ENCODE data around the gene HRH4.

Gene HRH4, protein sequence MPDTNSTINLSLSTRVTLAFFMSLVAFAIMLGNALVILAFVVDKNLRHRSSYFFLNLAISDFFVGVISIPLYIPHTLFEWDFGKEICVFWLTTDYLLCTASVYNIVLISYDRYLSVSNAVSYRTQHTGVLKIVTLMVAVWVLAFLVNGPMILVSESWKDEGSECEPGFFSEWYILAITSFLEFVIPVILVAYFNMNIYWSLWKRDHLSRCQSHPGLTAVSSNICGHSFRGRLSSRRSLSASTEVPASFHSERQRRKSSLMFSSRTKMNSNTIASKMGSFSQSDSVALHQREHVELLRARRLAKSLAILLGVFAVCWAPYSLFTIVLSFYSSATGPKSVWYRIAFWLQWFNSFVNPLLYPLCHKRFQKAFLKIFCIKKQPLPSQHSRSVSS

DNA sequence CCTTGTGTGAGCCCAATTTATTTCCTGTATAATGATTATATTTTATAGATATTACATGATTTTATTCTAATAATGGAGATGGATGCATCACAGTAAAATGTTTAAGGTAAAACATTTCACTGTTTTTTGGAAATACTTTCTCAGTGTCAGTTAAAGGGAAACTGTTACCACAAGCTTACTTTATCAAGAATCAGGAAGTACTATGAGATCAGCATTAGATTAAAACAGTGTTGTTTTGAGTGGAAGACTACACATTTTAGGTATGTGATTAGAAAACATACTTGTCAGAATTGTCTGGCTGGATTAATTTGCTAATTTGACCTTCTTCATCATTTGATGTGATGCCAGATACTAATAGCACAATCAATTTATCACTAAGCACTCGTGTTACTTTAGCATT, at the start of gene HRH4:
Gene HRH4, plus strand, starts transcription at position 250 of the 400 bp plus-strand sequence. Its CDS starts 92 bp downstream, at position 342.
- DNase-seq (ENCODE audit: low read depth) = no peak

DNA sequence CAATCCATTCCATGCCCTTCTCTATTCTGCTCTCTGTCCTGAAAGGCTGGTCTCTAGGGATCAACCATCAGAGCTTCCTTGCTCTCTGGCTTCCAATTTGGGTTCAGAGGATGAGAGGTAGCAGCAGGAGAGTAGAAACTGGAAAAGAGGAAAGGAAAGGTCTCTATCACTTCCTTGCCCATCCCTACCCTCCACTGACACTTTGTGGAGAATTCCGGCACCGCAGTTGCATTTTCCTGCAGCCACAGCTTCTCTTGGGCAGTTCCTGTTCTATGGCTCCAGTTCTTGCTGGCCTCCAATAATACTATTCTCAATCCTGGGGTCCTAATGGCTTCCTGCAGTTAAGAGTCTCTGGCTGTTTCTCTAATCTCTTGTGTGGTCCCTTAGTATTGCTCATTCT, 47.3 kb upstream of the HRH4 start:
- no peak for DNase-seq (ENCODE audit: low read depth)

DNA sequence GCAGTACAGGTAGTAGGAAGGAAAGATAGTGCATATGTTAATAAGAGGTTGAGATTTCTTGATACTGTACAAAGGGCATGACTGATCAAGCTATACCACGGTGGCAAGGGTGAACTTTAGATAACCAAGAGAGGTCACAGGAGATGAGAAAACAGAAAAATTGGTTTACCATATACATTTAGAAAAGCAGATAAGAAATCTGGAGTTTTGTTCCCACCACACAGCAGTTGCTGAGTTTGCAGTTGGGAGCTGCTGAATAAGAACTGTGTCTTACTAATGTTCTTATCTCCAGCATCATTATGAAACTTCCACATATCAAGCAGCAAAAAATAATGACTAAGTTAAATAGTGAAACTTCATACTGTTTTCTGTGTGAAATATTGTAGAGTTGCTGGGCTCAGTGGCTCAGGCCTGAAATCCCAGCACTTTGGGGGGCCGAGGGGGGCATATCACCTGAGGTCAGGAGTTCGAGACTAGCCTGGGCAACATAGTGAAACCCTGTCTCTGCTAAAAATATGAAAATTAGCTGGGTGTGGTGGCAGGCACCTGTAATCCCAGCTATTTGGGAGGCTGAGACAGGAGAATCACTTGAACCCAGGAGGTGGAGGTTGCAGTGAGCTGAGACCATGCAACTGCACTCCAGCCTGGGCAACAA, 46.0 kb upstream of the HRH4 start:
- no peak for DNase-seq (ENCODE audit: low read depth)

DNA sequence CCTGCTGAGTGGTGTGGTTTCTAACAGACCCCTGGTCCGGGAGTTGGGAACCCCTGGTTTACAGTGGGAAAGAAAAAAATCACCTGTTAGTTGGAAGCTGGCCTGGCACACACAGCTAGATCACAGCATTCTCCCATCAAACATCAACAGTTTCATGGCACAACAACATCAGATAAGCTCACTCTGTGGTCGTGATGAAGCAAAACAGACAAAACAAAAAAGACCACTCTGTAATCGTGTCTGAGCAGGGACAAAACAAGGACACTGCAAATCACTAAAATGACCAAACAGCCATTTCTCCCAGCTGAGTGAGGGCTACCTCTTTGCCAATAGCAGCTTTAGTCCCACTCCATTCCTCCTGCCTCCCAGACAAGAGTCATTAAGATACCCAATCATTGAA, 43.0 kb upstream of the HRH4 start:
- no peak for DNase-seq (ENCODE audit: low read depth)

DNA sequence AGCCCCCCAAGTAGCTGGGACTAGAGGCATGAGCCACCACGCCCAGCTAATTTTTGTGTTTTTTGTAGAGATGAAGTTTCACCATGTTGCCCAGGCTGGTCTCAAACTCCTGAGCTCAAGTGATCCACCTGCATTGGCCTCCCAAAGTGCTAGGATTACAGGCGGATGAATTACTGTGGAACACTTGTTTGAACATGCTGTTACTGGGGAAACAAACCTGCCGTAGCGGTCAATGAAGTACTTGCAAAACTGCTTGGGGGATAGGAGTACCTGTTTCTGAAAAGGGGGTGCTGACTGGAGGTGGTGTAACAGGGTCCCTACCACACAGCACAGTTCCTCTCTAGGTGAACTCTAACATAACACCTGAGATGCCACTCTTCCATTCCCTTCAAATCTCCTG, 39.9 kb upstream of the HRH4 start:
- DNase-seq (ENCODE audit: low read depth) = no peak

DNA sequence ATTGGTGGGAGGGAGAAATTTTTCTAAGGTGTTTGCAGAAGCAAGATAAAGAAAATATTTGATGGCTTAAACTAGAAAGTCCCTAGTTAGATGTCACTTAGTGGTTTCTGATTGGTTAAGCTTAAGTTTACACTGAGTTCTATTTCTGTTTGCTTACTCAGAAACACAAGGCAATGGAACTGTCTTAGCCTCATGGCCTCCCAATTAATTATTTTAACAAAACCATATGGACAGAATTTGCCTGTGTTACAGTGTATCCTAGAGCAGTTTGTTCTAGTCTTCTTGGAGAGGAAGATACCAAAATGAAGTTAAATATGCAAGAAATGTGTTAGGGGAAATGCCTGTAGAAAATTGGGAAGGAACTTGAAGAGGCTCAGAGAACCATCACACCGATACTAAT, 38.6 kb upstream of the HRH4 start:
- DNase-seq (ENCODE audit: low read depth) = no peak

DNA sequence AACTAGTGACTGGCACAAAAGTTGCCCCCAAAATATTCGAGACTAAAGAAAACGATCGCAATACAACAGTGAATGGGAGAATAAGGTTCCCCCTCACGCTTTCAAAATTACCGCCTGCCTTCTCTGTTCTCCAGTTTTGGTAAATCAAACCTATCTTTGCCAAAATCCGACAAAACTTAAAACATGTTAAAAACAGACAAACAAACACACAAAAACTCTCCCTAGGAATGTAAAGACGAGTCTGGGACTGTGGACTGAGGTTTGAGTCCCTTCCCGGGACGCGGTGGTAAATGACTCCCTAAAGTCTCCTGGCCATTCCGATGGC, 34.4 kb upstream of the HRH4 start:
- no peak for DNase-seq (ENCODE audit: low read depth)

DNA sequence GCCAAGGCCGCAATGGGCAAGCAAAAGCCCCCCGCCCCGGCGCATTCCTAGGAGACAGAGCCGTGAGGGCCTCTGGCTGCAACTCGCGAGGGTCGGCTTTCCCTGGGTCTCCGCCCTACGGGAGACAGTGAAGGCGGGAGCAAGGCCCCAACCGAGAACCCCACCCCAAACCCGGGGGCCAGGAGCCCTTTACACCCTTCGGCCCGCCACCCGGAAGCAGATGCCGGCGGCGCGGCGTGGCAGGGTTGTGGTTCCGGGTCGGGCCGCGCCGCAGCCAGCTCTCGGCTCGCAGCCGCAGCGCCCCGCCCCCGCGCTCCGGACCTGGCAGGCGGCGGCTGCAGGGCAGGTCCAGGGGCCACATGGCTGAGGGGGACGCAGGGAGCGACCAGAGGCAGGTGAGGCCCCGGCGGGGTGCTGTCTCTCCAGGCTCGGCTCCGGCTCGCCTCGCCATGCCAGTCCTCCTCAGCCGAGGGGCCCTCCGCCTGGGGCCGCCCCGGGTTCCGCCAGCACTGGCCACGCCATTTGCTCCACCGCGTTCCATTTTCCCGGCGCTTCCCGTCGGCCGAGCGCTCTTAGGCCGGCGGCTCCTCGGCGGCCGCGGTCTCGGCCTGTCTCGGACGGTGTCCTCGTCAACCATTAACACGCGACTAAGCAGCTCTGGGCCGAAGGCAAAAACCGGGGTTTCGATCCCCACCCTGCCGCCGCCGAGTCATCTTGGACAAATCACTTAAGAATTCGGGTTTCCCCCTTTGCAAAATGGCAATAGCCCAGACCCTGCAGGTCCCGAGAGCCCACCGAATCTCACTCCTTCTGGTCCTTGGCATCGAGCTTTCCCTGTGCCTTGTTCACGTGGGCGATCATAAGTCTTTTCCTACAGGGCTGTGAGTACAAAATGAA, 33.8 kb upstream of the HRH4 start, which contains the start of gene IMPACT:
Gene IMPACT, plus strand, starts transcription at position 273 of the 897 bp plus-strand sequence. Its CDS starts 87 bp downstream, at position 360.
- peak; percentile 13 for DNase-seq (ENCODE audit: low read depth)

DNA sequence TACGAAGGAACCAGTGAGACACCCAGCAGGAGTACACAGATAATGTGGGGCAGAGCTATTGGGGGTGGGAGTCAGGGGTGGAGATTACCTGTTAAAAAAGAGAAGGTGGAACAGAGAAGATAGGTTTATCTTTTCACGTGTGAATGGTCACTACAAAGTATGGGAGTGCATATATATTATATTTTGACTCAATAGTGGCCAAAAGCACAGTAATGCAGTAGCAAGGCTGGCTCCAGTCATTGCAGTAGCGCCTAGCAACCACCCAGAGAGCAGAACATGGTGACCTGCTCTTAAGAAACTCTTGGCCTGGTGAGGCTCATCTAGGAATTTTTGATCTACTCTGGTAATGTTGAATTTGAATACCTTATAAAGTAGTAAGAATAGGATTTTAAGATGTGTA, 33.0 kb upstream of the HRH4 start:
- no peak for DNase-seq (ENCODE audit: low read depth)

DNA sequence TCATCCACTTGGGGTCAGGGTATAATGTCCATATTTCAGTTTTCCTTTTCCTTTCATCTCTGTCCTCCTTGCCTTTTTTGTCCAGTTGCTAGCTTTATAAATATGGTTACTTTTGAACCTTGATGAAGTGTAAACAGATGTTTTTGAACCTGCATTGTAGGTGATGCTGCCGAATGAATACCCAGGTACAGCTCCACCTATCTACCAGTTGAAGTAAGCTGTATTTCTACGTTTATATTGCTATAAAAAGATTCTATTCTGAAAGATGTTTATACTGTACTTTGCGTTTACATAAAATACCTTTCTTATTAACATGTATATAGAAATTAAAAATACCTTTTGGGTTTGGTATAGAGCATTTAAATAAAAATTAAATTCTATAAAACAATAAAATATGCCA, 31.7 kb upstream of the HRH4 start:
- no peak for DNase-seq (ENCODE audit: low read depth)

DNA sequence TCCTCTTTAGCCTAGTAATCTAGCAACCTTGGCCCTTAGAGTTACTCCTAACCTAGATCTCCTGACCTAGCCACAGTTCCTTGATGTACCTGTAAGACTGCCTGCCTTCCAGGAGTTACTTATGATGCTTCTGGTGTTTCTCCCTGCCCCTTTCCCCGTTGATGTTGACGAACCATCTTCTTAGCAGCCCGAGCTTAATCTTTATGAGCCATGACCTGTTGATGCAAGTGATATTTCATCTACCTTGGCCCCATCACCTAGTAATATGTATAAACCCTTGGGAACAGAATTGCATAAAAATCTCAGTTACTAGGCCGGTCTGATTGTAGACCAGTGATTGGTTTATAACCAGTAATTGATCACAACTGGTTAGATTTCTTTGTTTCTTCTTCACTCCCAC, 31.2 kb upstream of the HRH4 start:
- DNase-seq (ENCODE audit: low read depth) = no peak

DNA sequence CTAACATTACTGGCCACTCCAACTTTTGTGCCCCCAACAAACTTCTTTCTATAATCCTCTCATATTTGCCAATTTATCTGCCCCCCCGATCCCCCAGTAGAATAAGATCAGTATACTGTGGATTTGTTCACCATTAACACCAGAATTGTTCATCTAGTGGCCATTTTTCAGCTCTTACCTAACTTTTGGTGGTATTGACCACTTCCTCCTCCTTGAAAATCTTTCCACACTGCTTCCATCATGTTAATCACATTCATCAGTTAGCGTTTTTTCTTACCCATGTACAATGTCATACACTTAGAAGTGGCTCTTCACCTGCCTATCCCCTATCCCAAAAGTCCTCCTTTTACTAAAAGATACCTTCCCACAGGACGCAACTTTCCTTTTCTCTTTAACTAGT, 27.8 kb upstream of the HRH4 start:
- no peak for DNase-seq (ENCODE audit: low read depth)

DNA sequence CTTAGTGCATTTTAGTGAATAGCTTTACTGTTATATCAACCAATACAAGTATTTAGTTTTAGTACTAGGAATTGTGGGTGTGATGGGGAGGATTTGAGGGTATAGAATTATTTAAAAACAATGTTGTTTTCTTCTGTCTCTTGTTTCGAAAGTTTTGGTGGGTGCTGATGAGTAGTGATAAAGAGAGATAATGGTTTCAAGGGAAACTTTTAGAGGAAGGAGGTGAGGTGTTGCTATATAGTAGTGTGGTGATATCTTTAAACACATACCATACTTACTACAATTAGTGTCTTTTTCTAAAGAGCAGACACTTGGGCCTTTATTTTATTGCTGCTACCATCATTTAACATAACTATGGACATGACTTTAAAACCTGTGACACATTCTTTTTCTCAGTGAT, 23.5 kb upstream of the HRH4 start:
- no peak for DNase-seq (ENCODE audit: low read depth)

DNA sequence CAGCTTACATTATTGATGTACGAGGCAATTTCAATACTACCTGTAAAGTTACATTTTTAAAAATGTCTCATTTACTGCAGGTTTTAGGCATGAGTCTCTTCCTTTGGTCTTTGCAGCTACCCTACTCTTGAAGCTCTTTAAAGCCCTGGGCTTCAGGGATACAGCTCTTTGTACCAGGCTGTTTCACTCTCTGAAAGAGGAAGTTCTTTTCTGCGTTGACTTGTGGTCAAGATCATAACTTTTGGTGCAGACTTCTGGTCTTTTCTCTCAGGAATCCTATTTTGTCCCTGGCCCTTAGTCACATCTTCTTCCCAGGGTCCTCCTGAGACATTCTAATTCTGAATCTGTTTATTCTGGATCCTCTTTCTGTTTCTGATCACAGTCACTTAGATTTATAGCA, 16.6 kb upstream of the HRH4 start:
- no peak for DNase-seq (ENCODE audit: low read depth)

DNA sequence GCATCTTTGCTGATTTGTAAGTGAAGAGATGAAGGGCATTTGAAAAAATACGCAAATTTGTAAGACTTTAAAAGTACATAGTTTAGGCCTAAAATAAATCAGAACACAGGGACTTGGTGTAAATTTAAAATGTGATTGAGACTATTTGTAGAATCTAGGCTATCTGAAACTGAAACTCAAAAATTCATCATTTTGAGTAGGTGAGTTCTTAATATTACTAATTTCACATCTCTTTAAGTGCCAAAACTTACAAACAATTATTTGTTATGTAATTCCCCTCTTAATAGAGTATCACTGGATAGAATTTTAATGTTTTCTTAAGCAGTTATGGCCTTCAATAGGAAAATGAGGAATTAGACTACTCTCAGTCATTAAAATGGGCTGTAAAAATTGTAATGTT, 14.0 kb upstream of the HRH4 start:
- DNase-seq (ENCODE audit: low read depth) = no peak

DNA sequence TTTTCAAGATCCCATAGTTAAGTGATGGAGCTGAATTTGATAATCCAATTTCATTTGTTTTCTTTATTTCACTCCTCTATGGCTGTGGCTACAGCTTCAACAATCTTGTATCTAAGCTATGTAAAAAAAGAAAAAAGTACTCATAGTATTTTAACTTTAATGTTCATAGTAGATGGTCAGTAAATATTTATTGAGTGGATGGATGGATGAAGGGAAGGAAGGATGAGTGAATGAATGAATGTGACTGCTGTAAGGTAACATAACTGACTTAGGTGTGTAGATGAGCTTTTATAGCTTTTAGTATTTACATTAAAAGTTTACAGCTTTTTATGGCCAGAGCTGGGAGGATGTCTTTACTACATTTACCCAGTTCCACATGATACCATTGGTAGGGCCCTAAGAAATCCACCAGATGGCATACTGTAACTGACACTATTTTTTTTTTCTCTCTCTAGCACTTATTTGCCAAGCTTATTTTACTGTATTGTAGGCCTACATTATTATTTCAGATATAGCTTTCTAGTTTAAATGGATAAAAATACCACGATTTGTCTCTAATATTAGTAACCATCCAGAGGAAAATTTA, 13.4 kb upstream of the HRH4 start:
- DNase-seq (ENCODE audit: low read depth) = no peak

DNA sequence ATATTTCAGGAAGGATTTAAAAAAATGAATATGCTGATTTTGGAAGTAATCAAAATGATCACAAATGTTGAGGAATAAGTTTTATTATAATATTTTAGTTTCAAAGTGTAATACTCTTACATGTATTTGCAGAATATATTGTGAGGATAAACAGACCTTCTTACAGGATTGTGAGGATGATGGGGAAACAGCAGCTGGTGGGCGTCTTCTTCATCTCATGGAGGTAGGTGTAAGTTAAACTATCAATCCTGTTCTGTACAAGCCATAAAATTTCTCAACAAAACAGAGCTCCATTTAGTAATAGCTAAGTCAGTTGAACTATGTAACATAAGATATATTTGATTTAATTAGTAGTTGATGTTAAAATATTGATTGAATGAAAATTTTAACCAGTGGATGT, 12.5 kb upstream of the HRH4 start:
- DNase-seq (ENCODE audit: low read depth) = no peak

DNA sequence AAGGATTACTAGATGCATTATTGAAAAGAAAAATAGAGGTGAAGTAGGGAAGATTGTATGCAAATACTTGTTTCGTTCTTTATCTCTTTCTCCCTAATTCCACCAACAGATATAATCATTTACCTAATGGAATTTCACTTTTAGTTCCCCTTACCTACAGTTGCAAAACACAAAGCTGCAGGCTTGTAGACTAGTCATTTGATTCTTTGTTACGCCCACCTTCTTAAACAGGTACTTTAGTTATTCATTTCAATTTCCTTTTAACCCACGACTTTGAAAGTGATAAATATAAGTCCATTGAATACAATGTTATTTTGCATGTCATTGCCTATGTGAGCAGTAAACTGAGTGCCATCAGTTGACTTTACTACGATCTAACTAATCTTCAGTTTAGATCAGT, 3.9 kb upstream of the HRH4 start:
- DNase-seq (ENCODE audit: low read depth) = no peak

DNA sequence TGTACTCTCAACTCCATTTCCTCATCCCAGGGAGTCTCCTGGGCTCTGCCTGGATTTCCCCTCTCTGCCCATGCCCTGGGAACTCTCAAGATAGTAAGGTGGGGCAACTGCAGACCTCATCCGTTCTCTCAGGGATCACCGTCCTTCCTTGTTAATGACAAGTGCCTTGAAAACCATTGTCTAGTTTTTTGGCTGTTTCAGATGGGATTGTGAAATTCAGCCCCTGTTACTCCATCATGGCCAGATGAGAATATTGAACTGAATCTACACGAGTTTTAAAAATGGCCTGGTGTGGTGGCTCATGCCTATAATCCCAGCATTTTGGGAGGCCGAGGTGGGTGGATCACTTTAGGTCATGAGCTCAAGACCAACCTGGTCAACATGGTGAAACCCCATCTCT, 665 bp upstream of the HRH4 start:
- DNase-seq (ENCODE audit: low read depth) = no peak

DNA sequence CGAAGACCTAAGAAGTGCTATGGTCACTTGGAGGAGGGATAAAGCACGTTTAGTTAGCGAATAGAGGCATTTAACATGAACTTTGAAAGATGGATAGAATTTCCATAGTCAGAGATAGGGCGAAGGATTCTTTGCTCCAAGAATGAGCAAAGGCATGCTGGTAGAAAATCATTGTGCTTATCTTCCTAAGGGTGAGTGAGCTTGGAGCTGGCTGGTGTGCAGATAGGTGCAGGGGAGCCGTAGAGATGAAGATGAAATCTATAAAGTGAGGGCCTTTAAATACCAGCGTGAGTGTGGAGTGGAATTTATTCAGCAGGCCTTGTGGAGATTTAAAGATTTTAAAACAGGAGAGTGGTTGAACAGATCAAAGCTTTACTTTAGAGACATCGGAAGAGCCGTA, 1.6 kb downstream of the HRH4 start:
- no peak for DNase-seq (ENCODE audit: low read depth)

DNA sequence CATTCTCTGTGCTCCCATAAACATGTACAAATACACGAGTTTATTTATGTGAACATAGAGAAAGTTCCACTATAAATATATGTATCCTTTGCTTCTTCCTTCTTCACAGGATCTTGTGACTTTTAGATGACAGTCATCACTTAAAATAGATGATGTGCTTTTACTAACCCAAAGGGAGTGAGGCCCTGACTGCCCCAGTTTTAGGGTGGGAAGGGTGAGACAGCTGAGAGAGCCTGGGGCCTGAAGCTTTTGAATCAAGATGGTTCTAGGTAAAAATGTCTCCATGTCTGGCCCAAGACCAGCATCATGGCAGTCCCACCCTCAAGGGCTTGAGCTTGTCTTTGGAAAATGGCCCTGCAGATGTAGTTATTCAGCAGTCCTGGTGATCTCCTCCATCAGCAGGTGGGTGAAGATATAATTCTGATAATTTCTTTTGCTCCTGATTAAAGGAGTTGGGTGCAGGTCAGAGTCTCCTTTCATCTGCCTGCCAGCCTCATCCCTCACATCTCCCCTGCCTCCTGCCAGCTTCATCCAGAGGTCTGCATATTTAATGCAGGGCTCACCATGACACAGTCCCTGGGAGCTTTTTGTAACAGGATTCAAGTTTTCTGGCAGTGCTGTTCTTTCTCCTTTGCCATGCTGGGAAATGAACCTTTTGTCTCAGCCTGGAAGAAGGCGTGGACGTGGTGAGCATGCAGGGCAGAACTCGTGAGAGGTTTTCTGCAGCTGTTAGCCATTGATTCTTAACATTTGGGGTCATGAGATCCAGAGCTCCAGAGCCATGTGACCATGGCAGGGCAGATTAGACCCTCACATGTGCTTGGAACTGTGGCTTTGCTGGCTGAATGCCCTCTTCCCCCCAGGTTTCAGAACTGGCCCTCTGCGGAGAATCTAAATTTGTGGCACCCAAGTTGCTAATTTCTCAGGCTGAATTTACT, 2.7 kb downstream of the HRH4 start:
- DNase-seq (ENCODE audit: low read depth) = no peak

Data from GM04503 (cell line).